ENCODE data around the gene HBG1. TPM values are rescaled to one million over a fixed set of nuclear protein-coding genes. Genes with fewer than 3 reads are reported as not detected.

Gene HBG1
- total and polyA plus RNA-seq, 2 of the 4 experiments (the other 2 are of a cell fraction): not detected

DNA sequence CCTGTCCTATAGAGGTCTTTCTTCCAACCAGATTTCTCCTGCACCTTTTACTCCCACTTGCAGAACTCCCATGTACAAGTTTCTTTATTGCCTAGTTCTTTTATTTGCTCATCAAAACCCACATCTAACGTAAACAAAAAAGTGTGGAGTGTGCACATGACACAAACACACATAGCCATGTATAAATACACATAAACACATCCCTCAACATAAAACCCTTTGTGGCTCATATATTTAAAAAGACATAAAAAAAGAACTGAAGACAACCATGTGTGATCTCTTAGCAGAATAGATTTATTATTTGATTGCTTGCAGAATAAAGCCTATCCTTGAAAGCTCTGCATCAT lies 3.2 kb upstream of the HBG1 start:
- H2AK5ac ChIP-seq (ENCODE audit: low read depth, low read length): no peak overlapping the region
- H2BK15ac ChIP-seq (ENCODE audit: low read depth, low read length): no peak overlapping the region
- TF ChIP-seq RCOR1 (IDR thresholded peaks at IDR 0.05; ENCODE audit: insufficient replicate concordance, low read length): no peak
- no peak for TF ChIP-seq CHD1 (IDR thresholded peaks at IDR 0.05; ENCODE audit: low read depth, low read length)
- no peak for TF ChIP-seq SMC3 (IDR thresholded peaks at IDR 0.05; ENCODE audit: low read depth, low read length)
- no peak for TF ChIP-seq FOS (IDR thresholded peaks at IDR 0.05; ENCODE audit: low read depth, low read length)
- TF ChIP-seq, protein P1, sequence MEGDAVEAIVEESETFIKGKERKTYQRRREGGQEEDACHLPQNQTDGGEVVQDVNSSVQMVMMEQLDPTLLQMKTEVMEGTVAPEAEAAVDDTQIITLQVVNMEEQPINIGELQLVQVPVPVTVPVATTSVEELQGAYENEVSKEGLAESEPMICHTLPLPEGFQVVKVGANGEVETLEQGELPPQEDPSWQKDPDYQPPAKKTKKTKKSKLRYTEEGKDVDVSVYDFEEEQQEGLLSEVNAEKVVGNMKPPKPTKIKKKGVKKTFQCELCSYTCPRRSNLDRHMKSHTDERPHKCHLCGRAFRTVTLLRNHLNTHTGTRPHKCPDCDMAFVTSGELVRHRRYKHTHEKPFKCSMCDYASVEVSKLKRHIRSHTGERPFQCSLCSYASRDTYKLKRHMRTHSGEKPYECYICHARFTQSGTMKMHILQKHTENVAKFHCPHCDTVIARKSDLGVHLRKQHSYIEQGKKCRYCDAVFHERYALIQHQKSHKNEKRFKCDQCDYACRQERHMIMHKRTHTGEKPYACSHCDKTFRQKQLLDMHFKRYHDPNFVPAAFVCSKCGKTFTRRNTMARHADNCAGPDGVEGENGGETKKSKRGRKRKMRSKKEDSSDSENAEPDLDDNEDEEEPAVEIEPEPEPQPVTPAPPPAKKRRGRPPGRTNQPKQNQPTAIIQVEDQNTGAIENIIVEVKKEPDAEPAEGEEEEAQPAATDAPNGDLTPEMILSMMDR (conservative IDR thresholded peaks at IDR 0.05; ENCODE audit: low read depth, low read length): no peak
- no peak for TF ChIP-seq POLR2A (IDR thresholded peaks at IDR 0.05; ENCODE audit: low read depth, low read length)
- TF ChIP-seq BHLHE40 (IDR thresholded peaks at IDR 0.05; ENCODE audit: low read depth, low read length): no peak
- TF ChIP-seq, protein P2, sequence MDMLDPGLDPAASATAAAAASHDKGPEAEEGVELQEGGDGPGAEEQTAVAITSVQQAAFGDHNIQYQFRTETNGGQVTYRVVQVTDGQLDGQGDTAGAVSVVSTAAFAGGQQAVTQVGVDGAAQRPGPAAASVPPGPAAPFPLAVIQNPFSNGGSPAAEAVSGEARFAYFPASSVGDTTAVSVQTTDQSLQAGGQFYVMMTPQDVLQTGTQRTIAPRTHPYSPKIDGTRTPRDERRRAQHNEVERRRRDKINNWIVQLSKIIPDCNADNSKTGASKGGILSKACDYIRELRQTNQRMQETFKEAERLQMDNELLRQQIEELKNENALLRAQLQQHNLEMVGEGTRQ (IDR thresholded peaks at IDR 0.05; ENCODE audit: low read depth, low read length): no peak
- TF ChIP-seq NFE2L2 (IDR thresholded peaks at IDR 0.05; ENCODE audit: low read depth, low read length): no peak
- no peak for TF ChIP-seq MAZ (IDR thresholded peaks at IDR 0.05; ENCODE audit: borderline replicate concordance, low read depth, low read length)
- ChIA-PET POLR2A (ENCODE audit: unreplicated experiment) (no interaction called here), CTCF (no interaction called here)
- H2BK120ac ChIP-seq (ENCODE audit: low read depth, low read length): no peak overlapping the region
- no TSS peak for BruUV-seq (replicated peaks)
- H3K79me1 ChIP-seq (ENCODE audit: low read depth in 1 of 2, low read length in 2 of 2): no peaks in the 10 kb centered on the region
- H3K9me1 ChIP-seq (ENCODE audit: insufficient read depth, low read length): no peaks in the 10 kb centered on the region
- no peaks in the 10 kb centered on the region for H4K20me1 ChIP-seq (ENCODE audit: insufficient read depth, low read length)
- dilution Hi-C loops (cut with HindIII; ENCODE audit: low sequenced_read_pairs, unreplicated experiment) (no loop called here), in situ Hi-C loops (cut with MboI; ENCODE audit: low sequenced_read_pairs) (no loop called here), intact Hi-C loops (cut with micrococcal nuclease) (no loop called here)
- no peak overlapping the region for H4K91ac ChIP-seq (ENCODE audit: insufficient read depth, low read depth, low read length)
- WGBS, 2 experiments (ENCODE audit: extremely low coverage in 2 of 2, insufficient read length in 1 of 2): no CpG with 5 or more reads among the region's 1 CpG
- H3K4me3 ChIP-seq (ENCODE audit: insufficient read depth, low read depth, low read length): no peak overlapping the region
- no peak overlapping the region for H2BK5ac ChIP-seq (ENCODE audit: low read depth, low read length, poor library complexity, severe bottlenecking)
- no peaks in the 10 kb centered on the region for H3K4me1 ChIP-seq (ENCODE audit: control insufficient read depth, insufficient read depth, low read length)
- no peak overlapping the region for H3K56ac ChIP-seq (ENCODE audit: extremely low read depth, insufficient read depth, low read length)
- no peak overlapping the region for H2BK20ac ChIP-seq (ENCODE audit: low read depth, low read length)
- DNase-seq: no peak
- H2AK9ac ChIP-seq (replicated peaks; ENCODE audit: low read depth, low read length, poor library complexity): no peak overlapping the region
- H3K18ac ChIP-seq (ENCODE audit: low read depth, low read length): no peak overlapping the region
- H4K5ac ChIP-seq (ENCODE audit: low read depth, low read length): no peak overlapping the region
- H3K9me3 ChIP-seq (ENCODE audit: control insufficient read depth, insufficient read depth, low read length): no peaks in the 10 kb centered on the region
- H3K4ac ChIP-seq (ENCODE audit: low read depth, low read length): no peak overlapping the region
- H3K14ac ChIP-seq (replicated peaks; ENCODE audit: low read depth, low read length): no peak overlapping the region
- no peak overlapping the region for H3K23ac ChIP-seq (ENCODE audit: low read depth, low read length)
- no peak overlapping the region for H3K27ac ChIP-seq (ENCODE audit: insufficient read depth, low read length)
- no peak overlapping the region for H3K9ac ChIP-seq (ENCODE audit: low read depth, low read length)
- no peaks in the 10 kb centered on the region for H3K27me3 ChIP-seq (ENCODE audit: control insufficient read depth, insufficient read depth, low read length)
- H3K4me2 ChIP-seq (ENCODE audit: low read depth, low read length): no peak overlapping the region
- no peak for ATAC-seq (ENCODE audit: low read depth)
- no peaks in the 10 kb centered on the region for H3K36me3 ChIP-seq (ENCODE audit: control insufficient read depth, insufficient read depth, low read length)
- H2AFZ ChIP-seq (replicated peaks; ENCODE audit: low read length, poor library complexity): no peak overlapping the region
- H4K8ac ChIP-seq (ENCODE audit: low read depth in 2 of 2, low read length in 2 of 2): no peak overlapping the region
